Measurements from ENCODE around the gene TARDBP.
A peak's percentile ranks its signal among the peaks of the same experiment; 100 is the strongest.

The TARDBP gene

DNA sequence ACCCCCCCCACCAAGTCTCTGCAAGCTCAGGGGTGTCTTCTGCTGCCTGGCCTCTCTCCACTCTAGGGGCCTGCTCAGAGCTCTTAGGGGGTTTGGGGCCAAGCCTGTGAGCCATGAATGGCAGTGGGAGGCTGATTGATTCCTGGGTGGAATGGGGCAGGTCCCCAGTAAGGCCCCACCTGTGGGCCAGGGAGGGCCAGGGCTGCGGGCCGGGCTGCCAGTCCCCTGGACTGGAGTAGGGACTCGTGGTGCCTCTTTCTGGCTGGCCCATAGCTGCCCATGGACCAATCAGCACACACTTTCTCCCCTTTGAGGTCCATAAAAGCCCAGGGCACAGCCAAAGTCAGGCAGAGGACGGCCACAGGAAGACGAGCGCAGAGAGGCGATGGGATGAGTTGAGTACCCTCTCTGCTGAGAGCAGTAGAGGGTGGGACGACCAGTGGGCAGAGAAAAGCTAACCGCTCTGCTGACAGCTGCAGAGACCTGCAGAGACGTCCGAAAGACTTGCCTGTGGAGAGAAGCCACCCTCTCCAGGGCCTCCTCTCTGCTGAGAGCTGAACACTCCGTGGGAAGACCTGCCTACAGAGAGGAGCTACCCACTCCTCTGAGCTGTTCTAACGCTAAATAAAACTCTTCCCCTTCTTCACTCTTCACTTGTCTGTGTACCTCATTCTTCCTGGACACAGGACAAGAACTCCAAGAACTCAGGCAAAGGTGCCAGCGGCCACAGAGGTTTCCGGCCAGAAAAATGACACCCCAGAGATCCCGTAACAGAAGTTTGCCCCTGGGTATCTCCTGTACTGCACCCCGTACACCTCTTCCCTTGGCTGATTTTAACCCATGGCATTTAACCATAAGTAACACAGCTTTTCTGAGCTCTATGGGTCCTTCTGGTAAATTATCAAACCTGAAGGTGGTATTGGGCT, 38.2 kb upstream of the TARDBP start:
- Histone ChIP-seq H3K27ac (no peak overlapping the region), H3K4me3 (no peak overlapping the region), H3K36me3 (ENCODE audit: insufficient read depth, low read length) (no peaks in the 10 kb centered on the region), H3K9me3 (ENCODE audit: low read depth, low read length) (no peaks in the 10 kb centered on the region), H3K9ac (ENCODE audit: insufficient read length) (no peak overlapping the region)
- TF ChIP-seq FOXP2 (optimal IDR thresholded peaks at IDR 0.05; ENCODE audit: control extremely low read depth, extremely low read length, insufficient read depth), result no peak
- no peak for TF ChIP-seq EZH2 (IDR thresholded peaks at IDR 0.05)
- TF ChIP-seq POLR2AphosphoS5 (IDR thresholded peaks at IDR 0.05; ENCODE audit: borderline replicate concordance, low read depth, low read length), result no peak
- DNase-seq (ENCODE audit: low read depth, low spot score), result no peak

DNA sequence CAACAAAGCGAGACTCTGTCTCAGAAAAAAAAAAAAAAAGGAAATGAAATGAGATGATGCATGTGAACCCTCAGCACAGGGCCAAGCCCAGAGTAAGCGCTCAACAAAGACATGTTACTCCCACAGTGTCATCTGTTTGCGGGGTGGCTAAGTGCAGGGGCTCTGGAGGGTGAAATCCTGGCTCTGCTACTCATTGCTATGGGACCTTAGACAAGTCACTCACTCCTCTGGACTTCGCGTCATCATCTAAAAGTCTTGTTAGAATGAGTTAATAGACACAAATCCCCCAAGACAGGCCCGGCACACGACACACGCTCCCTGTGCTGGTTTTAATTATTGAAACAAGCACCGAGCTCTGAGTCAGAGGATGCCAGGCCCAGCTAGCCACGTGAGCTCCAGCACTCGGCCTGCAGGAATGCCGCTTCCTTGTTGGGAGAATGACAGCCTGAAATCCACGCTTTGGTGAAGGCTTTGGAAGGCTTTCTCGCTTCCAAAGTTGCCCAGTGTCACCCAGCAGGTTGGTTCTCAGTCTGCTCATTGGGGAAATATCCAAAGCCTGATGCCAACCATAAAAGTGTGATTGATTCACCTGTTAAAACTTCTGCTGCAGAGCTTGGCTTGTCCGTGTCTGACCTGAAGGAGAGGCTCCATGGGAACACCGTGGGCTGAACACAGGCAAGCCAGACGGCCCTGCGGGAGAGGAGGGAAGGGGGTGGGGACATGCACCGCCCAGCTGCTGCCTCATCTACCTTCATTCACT, 36.7 kb upstream of the TARDBP start:
- Histone ChIP-seq H3K9ac (ENCODE audit: insufficient read length) (no peak overlapping the region), H3K27ac (peak overlapping the region; percentile 86), H3K9me3 (ENCODE audit: low read depth, low read length) (no peaks in the 10 kb centered on the region), H3K36me3 (ENCODE audit: insufficient read depth, low read length) (no peaks in the 10 kb centered on the region), H3K4me3 (0 out of 2 replicates have a peak overlapping the region, but pooled peaks have one; percentile 33)
- TF ChIP-seq POLR2AphosphoS5 (IDR thresholded peaks at IDR 0.05; ENCODE audit: borderline replicate concordance, low read depth, low read length) (no peak), FOXP2 (optimal IDR thresholded peaks at IDR 0.05; ENCODE audit: control extremely low read depth, extremely low read length, insufficient read depth) (no peak), EZH2 (IDR thresholded peaks at IDR 0.05) (no peak)
- DNase-seq (ENCODE audit: low read depth, low spot score), result no peak

DNA sequence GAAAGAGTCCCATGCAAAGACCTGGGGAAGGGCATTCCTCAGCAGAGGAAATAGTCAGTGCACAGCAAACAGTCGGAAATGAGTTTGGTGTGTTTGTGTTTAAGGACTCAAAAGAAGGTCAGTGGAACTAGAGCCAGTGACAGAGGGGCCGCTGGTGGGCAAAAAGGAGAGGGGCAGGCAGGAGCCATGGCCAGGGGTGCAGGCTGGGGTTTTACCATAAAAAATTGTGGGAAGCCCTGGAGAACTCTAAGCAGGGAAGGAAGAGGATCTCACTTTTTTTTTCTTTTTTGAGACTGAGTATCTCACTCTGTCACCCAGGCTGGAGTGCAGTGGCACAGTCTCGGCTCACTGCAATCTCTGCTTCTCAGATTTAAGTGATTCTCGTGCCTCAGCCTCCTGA, 33.7 kb upstream of the TARDBP start:
- Histone ChIP-seq H3K27ac (no peak overlapping the region), H3K36me3 (ENCODE audit: insufficient read depth, low read length) (no peaks in the 10 kb centered on the region), H3K9ac (ENCODE audit: insufficient read length) (no peak overlapping the region), H3K9me3 (ENCODE audit: low read depth, low read length) (no peaks in the 10 kb centered on the region), H3K4me3 (no peak overlapping the region)
- no peak for DNase-seq (ENCODE audit: low read depth, low spot score)
- TF ChIP-seq EZH2 (IDR thresholded peaks at IDR 0.05), result no peak
- TF ChIP-seq POLR2AphosphoS5 (IDR thresholded peaks at IDR 0.05; ENCODE audit: borderline replicate concordance, low read depth, low read length), result no peak
- TF ChIP-seq FOXP2 (optimal IDR thresholded peaks at IDR 0.05; ENCODE audit: control extremely low read depth, extremely low read length, insufficient read depth), result no peak

DNA sequence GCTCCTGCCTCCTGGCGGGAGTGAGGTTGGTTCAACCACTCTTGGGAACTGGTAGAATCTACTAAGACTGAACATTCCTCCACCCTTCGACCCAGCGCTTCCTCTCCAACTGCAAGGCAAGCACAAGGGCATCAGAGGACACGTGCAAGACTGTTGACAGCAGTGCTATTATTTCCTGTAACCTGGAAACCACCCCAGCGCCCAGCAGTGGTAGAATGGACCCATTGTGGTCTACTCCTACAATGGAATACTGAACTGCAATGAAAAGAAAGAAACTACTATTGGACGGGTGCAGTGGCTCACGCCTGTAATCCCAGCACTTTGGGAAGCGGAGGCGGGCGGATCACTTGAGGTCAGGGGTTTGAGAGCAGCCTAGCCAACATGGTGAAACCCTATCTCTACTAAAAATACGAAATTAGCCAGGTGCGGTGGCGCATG, 33.0 kb upstream of the TARDBP start:
- Histone ChIP-seq H3K9ac (ENCODE audit: insufficient read length) (no peak overlapping the region), H3K36me3 (ENCODE audit: insufficient read depth, low read length) (no peaks in the 10 kb centered on the region), H3K4me3 (no peak overlapping the region), H3K9me3 (ENCODE audit: low read depth, low read length) (no peaks in the 10 kb centered on the region), H3K27ac (no peak overlapping the region)
- no peak for DNase-seq (ENCODE audit: low read depth, low spot score)
- TF ChIP-seq FOXP2 (optimal IDR thresholded peaks at IDR 0.05; ENCODE audit: control extremely low read depth, extremely low read length, insufficient read depth) (no peak), EZH2 (IDR thresholded peaks at IDR 0.05) (no peak), POLR2AphosphoS5 (IDR thresholded peaks at IDR 0.05; ENCODE audit: borderline replicate concordance, low read depth, low read length) (no peak)

DNA sequence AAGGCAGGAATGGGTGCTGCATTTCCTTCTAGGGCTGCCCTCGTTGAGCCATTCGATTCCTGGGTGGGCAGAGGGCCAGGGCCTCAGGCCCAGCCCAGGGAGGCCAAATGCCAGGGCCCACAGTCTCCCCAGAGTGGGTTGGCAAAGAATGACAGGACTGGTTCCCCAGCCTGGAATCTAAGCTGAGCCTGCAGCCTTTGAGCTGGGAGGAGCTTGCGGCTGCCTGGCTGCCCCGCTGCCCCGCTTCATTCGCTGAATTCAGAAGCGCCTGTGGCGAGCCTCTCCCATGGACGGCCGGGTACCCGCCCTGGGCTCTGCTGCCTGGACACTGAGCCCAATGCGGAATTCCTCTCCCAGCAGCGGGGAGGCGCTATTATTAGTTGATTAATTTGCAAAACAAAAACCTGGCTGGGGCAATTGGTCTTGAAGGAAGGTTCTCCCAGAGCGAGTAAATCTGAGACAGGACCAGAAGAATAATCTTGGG, 32.3 kb upstream of the TARDBP start:
- no peak for DNase-seq (ENCODE audit: low read depth, low spot score)
- no peak overlapping the region for H3K9ac ChIP-seq (ENCODE audit: insufficient read length)
- H3K9me3 ChIP-seq (ENCODE audit: low read depth, low read length), result no peaks in the 10 kb centered on the region
- TF ChIP-seq POLR2AphosphoS5 (IDR thresholded peaks at IDR 0.05; ENCODE audit: borderline replicate concordance, low read depth, low read length) (no peak), EZH2 (IDR thresholded peaks at IDR 0.05) (no peak), FOXP2 (optimal IDR thresholded peaks at IDR 0.05; ENCODE audit: control extremely low read depth, extremely low read length, insufficient read depth) (no peak)
- H3K27ac ChIP-seq, result no peak overlapping the region
- no peak overlapping the region for H3K4me3 ChIP-seq
- no peaks in the 10 kb centered on the region for H3K36me3 ChIP-seq (ENCODE audit: insufficient read depth, low read length)

DNA sequence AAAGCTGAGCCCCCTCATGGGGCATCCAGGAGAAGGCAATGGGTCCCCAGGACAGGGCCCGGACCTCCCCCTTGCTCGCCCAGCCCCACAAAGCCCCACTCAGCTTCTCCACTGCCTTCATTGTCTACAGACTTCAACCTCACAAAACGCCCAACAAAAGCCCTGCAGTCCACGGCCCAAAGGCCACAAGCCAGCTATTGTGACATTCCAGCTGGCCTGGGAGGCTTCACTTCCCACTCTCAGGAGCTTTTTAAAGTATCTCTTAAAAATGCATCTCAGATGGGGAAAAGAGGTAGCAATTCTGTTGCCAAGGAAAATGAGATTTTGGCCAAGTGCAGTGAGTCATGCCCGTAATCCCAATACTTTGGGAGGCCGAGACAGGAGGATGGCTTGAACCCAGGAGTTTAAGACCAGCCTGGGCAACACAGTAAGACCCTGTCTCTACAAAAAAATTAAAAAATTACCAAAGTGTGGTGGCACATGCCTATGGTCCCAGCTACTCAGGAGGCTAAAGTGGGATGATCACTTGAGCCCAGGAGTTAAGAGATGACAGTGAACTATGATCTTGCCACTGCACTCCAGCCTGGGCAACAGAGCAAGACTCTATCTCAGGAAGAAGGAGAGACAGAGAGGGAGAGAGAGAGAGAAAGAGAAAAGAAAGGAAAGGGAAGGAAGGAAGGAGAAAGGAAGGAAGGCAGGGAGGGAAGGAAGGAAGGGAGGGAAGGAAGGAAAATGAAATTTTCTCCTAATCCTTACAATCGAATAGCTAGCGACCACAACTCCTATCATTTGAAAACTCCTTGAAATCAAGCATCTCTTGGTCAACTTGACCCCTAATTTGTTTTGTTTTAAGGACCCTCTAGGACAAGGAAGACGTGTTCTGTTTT, 31.4 kb upstream of the TARDBP start:
- TF ChIP-seq POLR2AphosphoS5 (IDR thresholded peaks at IDR 0.05; ENCODE audit: borderline replicate concordance, low read depth, low read length), result no peak
- TF ChIP-seq EZH2 (IDR thresholded peaks at IDR 0.05), result no peak
- TF ChIP-seq FOXP2 (optimal IDR thresholded peaks at IDR 0.05; ENCODE audit: control extremely low read depth, extremely low read length, insufficient read depth), result no peak
- H3K4me3 ChIP-seq, result no peak overlapping the region
- no peaks in the 10 kb centered on the region for H3K9me3 ChIP-seq (ENCODE audit: low read depth, low read length)
- no peak overlapping the region for H3K27ac ChIP-seq
- no peak overlapping the region for H3K9ac ChIP-seq (ENCODE audit: insufficient read length)
- no peaks in the 10 kb centered on the region for H3K36me3 ChIP-seq (ENCODE audit: insufficient read depth, low read length)
- DNase-seq (ENCODE audit: low read depth, low spot score), result no peak

DNA sequence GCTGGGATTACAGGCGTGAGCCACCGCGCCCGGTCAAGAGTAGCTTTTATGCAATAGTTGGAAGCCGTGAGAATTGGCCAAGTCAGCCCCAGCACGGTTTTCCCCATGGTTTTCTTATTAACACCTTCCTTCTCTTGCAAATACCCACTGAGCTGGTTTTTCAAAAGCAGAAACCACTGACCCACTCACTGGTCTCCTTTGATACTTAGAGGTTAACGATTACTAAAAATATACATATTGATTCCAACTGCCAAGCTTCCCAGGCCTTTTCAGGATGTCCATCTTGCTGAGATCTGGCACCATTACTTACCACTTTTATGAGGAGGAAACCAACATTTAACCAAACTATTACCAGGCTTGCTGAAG, 25.9 kb upstream of the TARDBP start:
- Histone ChIP-seq H3K9me3 (ENCODE audit: low read depth, low read length) (no peaks in the 10 kb centered on the region), H3K36me3 (ENCODE audit: insufficient read depth, low read length) (no peaks in the 10 kb centered on the region), H3K9ac (ENCODE audit: insufficient read length) (no peak overlapping the region), H3K4me3 (no peak overlapping the region), H3K27ac (peak overlapping the region; percentile 73)
- TF ChIP-seq EZH2 (IDR thresholded peaks at IDR 0.05), result no peak
- no peak for TF ChIP-seq POLR2AphosphoS5 (IDR thresholded peaks at IDR 0.05; ENCODE audit: borderline replicate concordance, low read depth, low read length)
- no peak for TF ChIP-seq FOXP2 (optimal IDR thresholded peaks at IDR 0.05; ENCODE audit: control extremely low read depth, extremely low read length, insufficient read depth)
- no peak for DNase-seq (ENCODE audit: low read depth, low spot score)

Measured in SK-N-MC (cell line).